ENCODE results near the gene ZBTB46. TPM values are rescaled to one million over a fixed set of nuclear protein-coding genes. Genes with fewer than 3 reads are reported as not detected.

ZBTB46 gene

Small RNA genes within 50 kb of the gene (small RNA-seq; reads per million reads assigned to genes)
- not detected for gene LIME1
- gene TNFRSF6B: not detected
